ENCODE data around the gene PSMC6.

DNA sequence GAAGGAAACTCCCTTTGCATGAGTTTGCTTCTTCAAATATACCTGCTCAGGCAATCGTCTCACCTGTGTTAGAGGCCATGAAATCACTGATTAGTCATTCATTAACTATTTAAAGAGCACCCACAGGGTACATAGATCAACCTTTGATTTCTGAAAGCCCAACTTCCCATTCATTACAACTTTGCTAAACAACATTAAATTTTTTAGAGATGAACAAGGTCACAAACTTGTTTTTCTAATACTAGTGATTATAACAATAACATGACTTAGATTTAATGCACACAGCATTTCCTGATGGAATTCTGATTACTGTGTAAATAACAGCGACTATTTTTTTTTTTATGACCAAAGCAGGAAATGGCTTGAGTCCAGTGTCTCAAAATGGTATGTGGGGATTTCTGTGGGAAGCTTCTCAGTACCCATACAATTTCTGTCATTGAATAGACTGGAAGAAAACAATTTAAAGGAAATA is 6.3 kb upstream of the PSMC6 start:
- TF ChIP-seq, protein P1, sequence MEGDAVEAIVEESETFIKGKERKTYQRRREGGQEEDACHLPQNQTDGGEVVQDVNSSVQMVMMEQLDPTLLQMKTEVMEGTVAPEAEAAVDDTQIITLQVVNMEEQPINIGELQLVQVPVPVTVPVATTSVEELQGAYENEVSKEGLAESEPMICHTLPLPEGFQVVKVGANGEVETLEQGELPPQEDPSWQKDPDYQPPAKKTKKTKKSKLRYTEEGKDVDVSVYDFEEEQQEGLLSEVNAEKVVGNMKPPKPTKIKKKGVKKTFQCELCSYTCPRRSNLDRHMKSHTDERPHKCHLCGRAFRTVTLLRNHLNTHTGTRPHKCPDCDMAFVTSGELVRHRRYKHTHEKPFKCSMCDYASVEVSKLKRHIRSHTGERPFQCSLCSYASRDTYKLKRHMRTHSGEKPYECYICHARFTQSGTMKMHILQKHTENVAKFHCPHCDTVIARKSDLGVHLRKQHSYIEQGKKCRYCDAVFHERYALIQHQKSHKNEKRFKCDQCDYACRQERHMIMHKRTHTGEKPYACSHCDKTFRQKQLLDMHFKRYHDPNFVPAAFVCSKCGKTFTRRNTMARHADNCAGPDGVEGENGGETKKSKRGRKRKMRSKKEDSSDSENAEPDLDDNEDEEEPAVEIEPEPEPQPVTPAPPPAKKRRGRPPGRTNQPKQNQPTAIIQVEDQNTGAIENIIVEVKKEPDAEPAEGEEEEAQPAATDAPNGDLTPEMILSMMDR (conservative IDR thresholded peaks at IDR 0.05; ENCODE audit: low read length) = no peak
- TF ChIP-seq EZH2phosphoT487 (IDR thresholded peaks at IDR 0.05; ENCODE audit: borderline replicate concordance, low read depth, low read length) = no peak
